Measurements from ENCODE around the gene COG4. TPM values are rescaled to one million over a fixed set of nuclear protein-coding genes. Genes with fewer than 3 reads are reported as not detected.
A peak's percentile ranks its signal among the peaks of the same experiment; 100 is the strongest.
"Not testable (repeated sequence)": the region's sequence is repeated elsewhere in the genome, so short reads cannot be mapped to it uniquely, and the experiment has no call there.

Gene COG4
- total and polyA plus RNA-seq, 3 experiments from 2014 or later: 48.9 to 51.9 (median 50.7) TPM

GRCh38 chr16:70450142-70451003, 73.0 kb downstream of the COG4 start:
- peak overlapping the region in 2 of 7 donors; percentile 6 to 8 for H3K4me3 Mint-ChIP-seq
- H3K4me3 ChIP-seq (ENCODE audit: low read length); H3K27ac ChIP-seq (ENCODE audit: low read depth, low read length); H3K9me3 ChIP-seq (ENCODE audit: low read length); H3K27me3 Mint-ChIP-seq; H3K9me3 Mint-ChIP-seq; H3K36me3 ChIP-seq (ENCODE audit: insufficient read depth, low read length); H3K27me3 ChIP-seq (ENCODE audit: insufficient read depth, low read length, poor library complexity, severe bottlenecking); H3K36me3 Mint-ChIP-seq; DNase-seq; POLR2A ChIA-PET: not testable (repeated sequence)
- CTCF ChIA-PET: interaction anchor here (2.1 kb wide), 1 partner anchor 10 kb away, joined by 6 read pairs; no protein-coding TSS in a partner anchor
- peak overlapping the region in 1 of 8 donors; percentile 87 for H3K27ac Mint-ChIP-seq
- peaks cover 10 to 16% (median 14%) of the 10 kb centered on the region in 3 donors for H3K4me1 Mint-ChIP-seq
- peaks cover 12% of the 10 kb centered on the region for H3K4me1 ChIP-seq (ENCODE audit: insufficient read depth, low read length)

DNA sequence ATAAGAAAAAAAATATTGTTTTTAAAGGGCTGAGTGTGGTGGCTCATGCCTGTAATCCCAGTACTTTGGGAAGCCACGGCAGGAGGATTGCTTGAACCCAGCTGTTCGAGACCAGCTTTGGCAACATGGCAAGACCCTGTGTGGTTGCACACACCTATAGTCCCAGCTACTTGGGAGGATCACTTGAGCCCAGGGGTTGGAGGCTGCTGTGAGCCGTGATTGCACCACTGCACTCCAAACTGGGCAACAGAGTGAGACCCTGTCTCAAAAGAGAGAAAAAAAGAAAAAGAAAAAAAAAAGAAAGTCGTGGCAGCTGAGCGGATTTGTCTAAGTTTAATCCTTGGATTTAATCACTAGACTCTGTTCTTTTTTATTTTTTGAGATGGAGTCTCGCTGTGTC, 75.3 kb downstream of the COG4 start:
- no peak overlapping the region for H3K27ac Mint-ChIP-seq
- no peak for DNase-seq
- no peaks in the 10 kb centered on the region for H3K36me3 ChIP-seq (ENCODE audit: insufficient read depth, low read length)
- POLR2A ChIA-PET: interaction anchor here (0.6 kb wide), 1 partner anchor 37 kb away, joined by 4 read pairs; no protein-coding TSS in a partner anchor
- H3K4me3 Mint-ChIP-seq: no peak overlapping the region
- H3K9me3 Mint-ChIP-seq: no peaks in the 10 kb centered on the region
- CTCF ChIA-PET: no interaction called here
- H3K4me1 ChIP-seq (ENCODE audit: insufficient read depth, low read length): no peaks in the 10 kb centered on the region
- H3K27ac ChIP-seq (ENCODE audit: low read depth, low read length): no peak overlapping the region
- no peaks in the 10 kb centered on the region for H3K36me3 Mint-ChIP-seq
- H3K4me3 ChIP-seq (ENCODE audit: low read length): no peak overlapping the region
- H3K9me3 ChIP-seq (ENCODE audit: low read length): no peaks in the 10 kb centered on the region
- H3K4me1 Mint-ChIP-seq: peaks cover 0 to 4% (median 2%) of the 10 kb centered on the region in 3 donors
- peaks cover 0 to 2% of the 10 kb centered on the region in 2 donors for H3K27me3 Mint-ChIP-seq
- no peaks in the 10 kb centered on the region for H3K27me3 ChIP-seq (ENCODE audit: insufficient read depth, low read length, poor library complexity, severe bottlenecking)

- no peaks in the 10 kb centered on the region for H3K27me3 ChIP-seq (ENCODE audit: insufficient read depth, low read length, poor library complexity, severe bottlenecking)
- H3K36me3 ChIP-seq (ENCODE audit: insufficient read depth, low read length): no peaks in the 10 kb centered on the region
- no peak for DNase-seq
- Mint-ChIP-seq H3K4me1 (peaks cover 0 to 5% (median 3%) of the 10 kb centered on the region in 3 donors), H3K4me3 (peak overlapping the region in 1 of 7 donors; percentile 37), H3K27ac (no peak overlapping the region), H3K27me3 (peaks cover 0 to 2% of the 10 kb centered on the region in 2 donors), H3K9me3 (no peaks in the 10 kb centered on the region), H3K36me3 (no peaks in the 10 kb centered on the region)
- no peaks in the 10 kb centered on the region for H3K9me3 ChIP-seq (ENCODE audit: low read length)
- H3K27ac ChIP-seq (ENCODE audit: low read depth, low read length): no peak overlapping the region
- no peak overlapping the region for H3K4me3 ChIP-seq (ENCODE audit: low read length)
- peaks cover 6% of the 10 kb centered on the region for H3K4me1 ChIP-seq (ENCODE audit: insufficient read depth, low read length)
- ChIA-PET POLR2A (no interaction called here), CTCF (no interaction called here)
Observed at GRCh38 chr16:70444249-70445063, 78.9 kb downstream of the COG4 start.

- CTCF ChIA-PET: interaction anchor here (1.9 kb wide), 1 partner anchor 12 kb away, joined by 5 read pairs; the partner anchor contains the start of gene FCSK
Observed at GRCh38 chr16:70442344-70442743, 81.0 kb downstream of the COG4 start.

DNA sequence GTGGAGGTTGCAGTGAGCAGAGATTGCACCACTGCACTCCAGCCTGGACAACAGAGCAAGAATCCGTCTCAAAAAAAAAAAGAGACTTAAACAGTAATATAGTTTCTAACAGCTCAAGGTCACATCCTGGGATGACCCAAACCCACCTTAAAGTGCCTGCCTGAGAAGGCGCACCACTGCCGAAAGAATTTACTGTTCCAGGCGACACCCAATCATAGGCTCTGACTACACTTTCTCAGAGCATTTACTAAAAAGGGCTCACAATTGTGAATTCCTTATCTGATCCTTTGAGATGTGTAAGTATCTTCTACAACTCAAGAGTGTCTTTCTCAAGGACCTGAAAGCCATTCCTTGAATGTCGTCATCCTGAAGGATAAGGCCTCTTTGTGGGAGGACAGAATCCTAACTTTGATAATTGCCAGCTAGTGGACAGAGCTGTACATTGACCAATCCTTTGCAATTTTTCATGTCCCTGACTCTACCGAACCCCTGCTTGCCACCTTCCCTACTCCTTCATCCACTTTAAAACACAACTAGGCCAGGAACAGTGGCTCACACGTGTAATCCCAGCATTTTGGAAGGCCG, 81.9 kb downstream of the COG4 start:
- H3K4me1 ChIP-seq (ENCODE audit: insufficient read depth, low read length): peaks cover 26% of the 10 kb centered on the region
- H3K4me1 Mint-ChIP-seq: peaks cover 23 to 29% (median 24%) of the 10 kb centered on the region in 3 donors
- H3K9me3 Mint-ChIP-seq: no peaks in the 10 kb centered on the region
- no peak overlapping the region for H3K27ac ChIP-seq (ENCODE audit: low read depth, low read length)
- peaks cover 0 to 8% (median 0%) of the 10 kb centered on the region in 3 donors for H3K36me3 Mint-ChIP-seq
- H3K36me3 ChIP-seq (ENCODE audit: insufficient read depth, low read length): no peaks in the 10 kb centered on the region
- no peaks in the 10 kb centered on the region for H3K27me3 Mint-ChIP-seq
- no peaks in the 10 kb centered on the region for H3K9me3 ChIP-seq (ENCODE audit: low read length)
- no peaks in the 10 kb centered on the region for H3K27me3 ChIP-seq (ENCODE audit: insufficient read depth, low read length, poor library complexity, severe bottlenecking)
- H3K27ac Mint-ChIP-seq: no peak overlapping the region
- POLR2A ChIA-PET: no interaction called here
- no peak overlapping the region for H3K4me3 ChIP-seq (ENCODE audit: low read length)
- DNase-seq: no peak
- H3K4me3 Mint-ChIP-seq: peak overlapping the region in 5 of 7 donors; percentile 12 to 66 (median 29)
- CTCF ChIA-PET: interaction anchor here (1.9 kb wide), 1 partner anchor 13 kb away, joined by 5 read pairs; the partner anchor contains the start of gene FCSK

More at GRCh38 chr16:70442344-70442743, 81.0 kb downstream of the COG4 start:
- Histone ChIP-seq H3K27ac (ENCODE audit: low read depth, low read length) (no peak overlapping the region), H3K36me3 (ENCODE audit: insufficient read depth, low read length) (no peaks in the 10 kb centered on the region), H3K9me3 (ENCODE audit: low read length) (no peaks in the 10 kb centered on the region), H3K4me1 (ENCODE audit: insufficient read depth, low read length) (peaks cover 18% of the 10 kb centered on the region), H3K27me3 (ENCODE audit: insufficient read depth, low read length, poor library complexity, severe bottlenecking) (no peaks in the 10 kb centered on the region), H3K4me3 (ENCODE audit: low read length) (no peak overlapping the region)
- DNase-seq: no peak
- Mint-ChIP-seq H3K4me3 (no peak overlapping the region), H3K27ac (no peak overlapping the region), H3K36me3 (peaks cover 0 to 8% (median 0%) of the 10 kb centered on the region in 3 donors), H3K4me1 (peaks cover 14 to 21% (median 15%) of the 10 kb centered on the region in 3 donors), H3K9me3 (no peaks in the 10 kb centered on the region), H3K27me3 (no peaks in the 10 kb centered on the region)
- POLR2A ChIA-PET: no interaction called here

DNA sequence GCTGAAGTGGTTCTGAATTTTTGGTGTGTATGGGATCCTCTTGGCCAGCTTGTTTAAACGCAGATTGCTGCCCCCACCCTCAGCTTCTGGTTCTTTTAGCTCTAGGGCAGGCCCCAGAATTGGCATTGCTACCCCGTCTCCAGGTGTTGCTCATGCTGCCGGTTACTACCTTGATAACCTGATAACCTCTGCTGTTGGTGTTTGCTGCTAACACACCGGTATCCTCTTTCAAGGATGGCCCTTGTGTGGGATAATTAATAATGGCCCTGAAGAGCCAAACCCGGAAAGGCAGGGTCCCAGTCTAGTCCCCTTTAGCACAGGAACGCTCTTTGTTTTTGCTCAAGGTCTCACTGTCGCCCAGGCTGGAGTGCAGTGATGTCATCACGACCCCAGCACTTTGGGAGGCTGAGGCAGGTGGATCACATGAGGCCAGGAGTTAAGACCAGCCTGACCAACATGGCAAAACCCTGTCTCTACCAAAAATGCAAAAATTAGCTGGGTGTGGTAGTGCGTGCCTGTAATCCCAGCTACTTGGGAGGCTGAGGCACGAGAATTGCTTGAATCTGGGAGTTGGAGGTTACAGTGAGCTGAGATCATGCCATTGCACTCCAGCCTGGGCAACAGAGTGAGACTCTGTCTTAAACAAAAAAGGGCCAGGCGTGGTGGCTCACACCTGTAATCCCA, 83.2 kb downstream of the COG4 start:
- Histone ChIP-seq H3K4me1 (ENCODE audit: insufficient read depth, low read length) (peaks cover 29% of the 10 kb centered on the region), H3K4me3 (ENCODE audit: low read length) (no peak overlapping the region), H3K9me3 (ENCODE audit: low read length) (no peaks in the 10 kb centered on the region), H3K27me3 (ENCODE audit: insufficient read depth, low read length, poor library complexity, severe bottlenecking) (no peaks in the 10 kb centered on the region), H3K36me3 (ENCODE audit: insufficient read depth, low read length) (no peaks in the 10 kb centered on the region), H3K27ac (ENCODE audit: low read depth, low read length) (no peak overlapping the region)
- POLR2A ChIA-PET: interaction anchor here (2.0 to 3.2 kb wide), 2 partner anchors 59 to 94 kb away, joined by 6 to 19 read pairs; partner anchors contain the start of gene DDX19A
- Mint-ChIP-seq H3K4me1 (peaks cover 26 to 36% (median 26%) of the 10 kb centered on the region in 3 donors), H3K27me3 (no peaks in the 10 kb centered on the region), H3K36me3 (peaks cover 0 to 9% (median 0%) of the 10 kb centered on the region in 3 donors), H3K9me3 (no peaks in the 10 kb centered on the region), H3K4me3 (peak overlapping the region; percentile 89 to 97 (median 92)), H3K27ac (peak overlapping the region in 4 of 8 donors; percentile 11 to 37 (median 20))
- CTCF ChIA-PET: interaction anchor here (0.6 to 1.9 kb wide), 4 partner anchors 9 to 44 kb away, joined by 4 to 6 read pairs (median 4); partner anchors contain the start of gene FCSK
- no peak for DNase-seq

Measured in CD8-positive, alpha-beta memory T cell (primary cell).